NCI-H2196 (cell line): Measurements from ENCODE around the gene ASPG.
A peak's percentile ranks its signal among the peaks of the same experiment; 100 is the strongest.

Experiments used
- DNase-seq: peaks from one replicate; lab custom pipeline; 2025; ENCODE audit not compliant: unreplicated experiment; lab: John Stamatoyannopoulos, UW

ASPG gene

DNA sequence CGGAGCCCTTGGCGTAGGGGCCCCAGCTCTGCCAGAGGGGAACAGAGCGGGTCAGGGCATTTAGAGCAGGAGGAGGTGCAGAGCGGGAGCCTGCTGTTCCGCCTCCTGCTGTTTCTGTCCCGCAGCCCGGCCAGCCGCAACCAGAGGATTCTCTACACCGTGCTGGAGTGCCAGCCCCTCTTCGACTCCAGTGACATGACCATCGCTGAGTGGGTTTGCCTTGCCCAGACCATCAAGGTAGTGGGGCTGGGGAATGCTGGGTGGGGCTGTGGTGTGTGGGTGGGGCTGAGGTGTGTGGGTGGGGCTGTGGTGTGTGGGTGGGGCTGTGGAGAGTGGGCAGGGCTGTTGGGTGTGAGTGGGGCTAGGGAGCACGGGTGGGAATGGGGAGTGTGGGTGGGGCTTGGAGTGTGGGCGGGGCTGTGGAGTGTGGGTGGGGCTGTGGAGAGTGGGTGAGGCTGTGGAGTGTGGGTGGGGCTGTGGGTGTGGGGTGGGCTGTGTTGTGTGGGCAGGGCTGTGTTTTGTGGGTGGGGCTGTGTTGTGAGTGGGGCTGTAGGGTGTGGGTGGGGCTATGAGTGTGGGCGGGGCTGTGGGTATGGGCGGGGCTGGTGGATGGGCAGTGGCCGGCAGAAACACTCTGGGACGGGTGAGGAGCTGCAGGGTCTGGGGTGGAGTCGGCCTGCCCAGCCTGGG, 8.0 kb downstream of the ASPG start:
- no peak for DNase-seq

DNA sequence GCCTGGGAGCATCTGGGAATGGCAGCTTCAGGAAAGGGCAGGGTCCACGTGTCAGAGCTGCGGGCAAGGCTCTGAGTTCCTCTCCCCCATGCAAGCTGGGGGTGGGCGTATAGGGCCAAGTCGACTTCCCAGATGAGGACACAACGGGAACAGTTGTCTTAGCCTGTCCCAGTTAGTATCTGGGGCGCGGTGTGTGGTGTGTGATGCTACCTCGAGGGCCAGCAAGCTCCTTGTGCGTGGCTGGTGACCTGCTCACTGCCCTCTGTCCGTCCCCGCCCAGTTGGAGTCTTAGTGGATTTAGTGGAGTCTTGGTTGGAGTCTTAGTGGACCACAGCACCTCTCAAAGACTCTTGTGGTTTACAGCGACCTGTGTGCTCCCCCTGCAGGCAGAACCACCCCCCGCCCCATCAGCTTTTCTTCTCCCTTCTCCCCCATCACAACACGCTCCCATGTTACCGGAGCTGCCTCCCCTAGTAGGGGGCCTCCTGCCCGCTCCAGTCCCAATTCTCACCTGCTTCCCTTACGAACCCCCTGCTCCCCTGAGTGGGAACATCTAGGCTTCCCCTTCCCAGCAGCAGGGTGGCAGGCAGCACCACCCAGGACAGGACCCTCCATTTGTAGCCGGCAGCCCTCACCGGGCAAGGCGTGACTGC, 8.7 kb downstream of the ASPG start:
- no peak for DNase-seq

DNA sequence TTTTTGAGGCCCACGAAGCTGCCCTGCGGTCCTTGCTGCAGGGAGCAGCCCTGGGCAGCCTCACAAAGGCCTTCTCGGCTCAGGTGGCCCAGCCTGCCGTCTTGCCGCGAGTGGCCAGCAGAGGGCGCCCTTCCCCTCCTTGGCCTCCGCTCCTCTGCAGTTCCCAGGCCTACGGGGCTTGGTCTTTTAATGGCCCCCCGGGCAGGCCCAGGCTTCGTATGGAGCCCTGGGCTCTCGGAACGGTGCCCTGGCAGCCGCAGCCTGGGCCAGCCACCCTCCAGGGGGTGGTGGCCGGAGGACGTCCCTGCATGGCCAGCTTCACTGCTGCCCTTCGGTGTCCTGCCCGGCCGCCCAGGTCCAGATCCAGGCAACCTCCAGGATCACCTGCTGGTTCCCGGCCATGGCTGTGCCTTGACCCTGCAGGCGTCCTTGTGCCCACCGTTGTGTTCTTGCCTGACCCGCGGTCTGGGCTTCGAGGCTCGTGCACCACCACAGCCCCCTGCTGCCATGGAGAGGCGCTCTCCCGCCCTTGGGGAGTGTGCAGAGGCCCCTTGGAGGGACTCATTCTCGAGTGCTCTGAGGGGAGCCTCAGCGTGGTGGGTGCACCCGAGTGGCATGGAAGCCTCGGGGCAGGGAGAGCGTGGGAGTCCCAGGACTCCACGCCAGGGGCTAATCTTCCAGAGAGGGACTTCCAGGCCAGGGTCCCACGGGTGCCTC, 9.4 kb downstream of the ASPG start:
- DNase-seq = peak; percentile 36

DNA sequence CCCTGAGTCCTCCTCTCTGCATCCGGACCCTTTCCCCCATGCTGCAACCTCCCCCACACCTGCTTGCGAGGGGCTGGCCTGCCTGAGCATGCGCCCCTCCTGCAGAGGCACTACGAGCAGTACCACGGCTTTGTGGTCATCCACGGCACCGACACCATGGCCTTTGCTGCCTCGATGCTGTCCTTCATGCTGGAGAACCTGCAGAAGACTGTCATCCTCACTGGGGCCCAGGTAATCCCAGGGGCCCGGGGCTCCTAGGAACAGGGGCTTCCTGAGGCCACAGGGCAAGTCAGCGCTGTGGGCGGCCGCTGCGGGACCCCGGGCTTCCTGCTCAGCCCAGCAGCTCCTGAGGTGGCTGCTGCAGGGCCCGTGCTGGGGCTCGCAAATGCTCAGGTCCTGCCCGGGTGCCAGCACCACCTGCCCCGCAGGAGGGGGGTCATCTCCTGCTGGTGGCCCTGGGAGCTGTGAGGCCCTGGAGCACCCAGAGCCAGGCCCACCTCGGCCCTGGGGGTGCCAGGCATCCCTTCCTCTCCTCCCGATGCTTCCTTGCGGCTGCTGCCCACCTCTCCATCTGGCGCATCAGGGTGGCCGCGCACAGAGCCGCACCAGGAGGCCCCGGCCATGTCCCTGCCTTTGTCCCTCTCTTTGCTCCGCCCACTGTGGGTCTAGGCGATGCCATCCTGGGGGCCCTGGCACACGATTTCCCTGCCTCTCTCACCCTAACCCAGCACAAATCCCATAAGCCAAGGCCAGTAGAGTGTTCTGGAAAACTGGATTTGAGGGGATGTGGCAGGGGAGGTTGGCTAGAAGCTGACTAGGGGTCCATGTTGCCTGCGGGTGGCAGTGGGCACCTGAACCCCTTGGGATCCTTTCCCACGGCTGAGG, 10.2 kb downstream of the ASPG start:
- DNase-seq = no peak

DNA sequence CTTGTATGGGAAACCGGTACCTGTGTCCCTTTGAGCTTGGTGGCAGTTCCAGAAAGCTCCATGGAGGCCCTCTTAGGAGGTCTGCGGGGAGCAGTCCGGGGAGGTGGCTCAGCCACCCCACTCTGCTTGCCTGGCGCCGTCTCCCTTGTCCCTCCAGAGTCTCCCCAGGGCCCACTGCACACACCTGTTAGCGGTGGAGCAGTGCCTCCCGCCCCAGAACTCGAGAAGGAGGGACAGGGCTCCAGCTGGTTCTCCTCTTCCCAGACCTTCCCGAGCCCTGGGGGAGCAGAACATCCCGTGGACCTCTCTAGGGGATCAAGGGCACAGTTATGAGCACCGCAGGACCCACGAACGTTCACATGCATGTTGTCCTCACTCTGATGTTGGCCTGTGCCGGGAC, 10.8 kb downstream of the ASPG start:
- DNase-seq = no peak

DNA sequence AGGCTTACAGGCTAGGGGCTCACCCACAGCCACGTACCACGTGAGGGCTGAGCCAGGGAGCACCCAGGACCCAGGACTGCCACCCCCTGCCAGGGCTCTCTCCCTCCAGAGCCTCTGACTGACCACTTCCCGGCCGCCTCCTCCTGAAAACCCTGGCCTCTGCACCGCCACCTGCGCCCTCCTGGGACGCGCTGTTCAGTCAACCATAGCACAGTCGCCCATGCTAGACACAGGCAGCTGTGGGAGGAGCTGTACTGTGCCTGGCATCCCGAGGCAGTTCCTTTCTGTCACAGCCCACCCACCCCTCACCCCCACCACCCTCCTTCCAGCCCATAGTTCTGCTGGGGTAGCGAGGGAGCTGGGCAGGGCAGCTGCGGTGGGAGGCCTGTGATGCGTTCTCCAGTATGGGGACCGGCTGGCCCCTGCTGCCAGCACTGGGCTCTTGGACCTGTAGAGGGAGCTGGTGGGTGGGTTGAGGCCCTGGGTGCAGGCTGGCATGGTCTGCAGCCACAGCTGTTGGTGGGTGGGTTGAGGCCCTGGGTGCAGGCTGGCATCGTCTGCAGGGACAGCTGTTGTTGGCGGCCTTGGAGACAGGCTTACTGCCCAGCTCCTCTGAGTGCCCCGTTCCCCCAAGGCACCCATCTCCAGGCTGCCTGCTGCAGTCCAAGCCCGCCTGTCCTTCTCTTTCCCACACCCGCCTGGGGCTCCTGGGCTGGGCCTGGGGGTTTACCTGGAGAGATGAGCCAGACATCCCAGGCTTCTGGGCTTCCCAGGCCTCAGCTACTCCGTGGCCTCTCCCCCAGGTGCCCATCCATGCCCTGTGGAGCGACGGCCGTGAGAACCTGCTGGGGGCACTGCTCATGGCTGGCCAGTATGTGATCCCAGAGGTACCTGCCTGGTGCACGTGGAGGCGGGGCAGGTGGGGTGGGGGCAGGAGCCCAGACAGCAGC, 11.5 kb downstream of the ASPG start:
- no peak for DNase-seq

DNA sequence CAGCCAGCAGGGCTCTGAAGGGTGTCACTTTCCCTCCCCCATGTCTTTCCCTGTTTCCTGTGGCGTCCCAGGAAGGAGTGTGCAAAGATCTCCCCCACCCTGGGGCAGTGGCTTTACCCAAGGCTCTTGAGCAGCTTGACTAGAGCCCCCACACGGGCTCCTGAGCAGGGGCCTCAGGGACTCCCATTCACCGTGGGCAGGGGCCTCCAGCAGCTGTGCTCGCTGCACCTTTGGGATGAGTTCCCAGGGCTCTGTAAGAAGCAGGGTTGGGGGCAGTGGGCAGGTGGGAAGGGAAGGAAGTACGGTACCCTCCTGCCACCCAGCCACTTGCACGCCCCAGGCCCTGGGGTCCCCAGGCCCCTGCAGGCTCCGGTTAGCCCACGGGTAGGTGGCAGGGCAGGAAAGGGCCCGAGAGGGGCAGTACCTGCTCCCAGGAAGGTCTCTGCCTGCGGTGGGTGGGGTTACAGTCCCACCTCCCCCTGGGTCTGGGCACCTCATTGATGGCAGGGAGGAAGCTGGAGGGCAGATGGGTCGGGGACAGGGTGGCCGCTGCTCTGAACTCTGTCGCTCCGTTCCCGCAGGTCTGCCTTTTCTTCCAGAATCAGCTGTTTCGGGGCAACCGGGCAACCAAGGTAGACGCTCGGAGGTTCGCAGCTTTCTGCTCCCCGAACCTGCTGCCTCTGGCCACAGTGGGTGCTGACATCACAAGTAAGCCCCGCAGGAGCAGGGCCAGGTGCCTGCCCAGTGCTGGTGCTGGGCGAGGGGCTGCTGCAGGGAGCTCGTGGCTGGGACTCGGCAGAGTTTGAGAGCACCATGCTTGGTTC, 13.0 kb downstream of the ASPG start:
- DNase-seq = no peak

DNA sequence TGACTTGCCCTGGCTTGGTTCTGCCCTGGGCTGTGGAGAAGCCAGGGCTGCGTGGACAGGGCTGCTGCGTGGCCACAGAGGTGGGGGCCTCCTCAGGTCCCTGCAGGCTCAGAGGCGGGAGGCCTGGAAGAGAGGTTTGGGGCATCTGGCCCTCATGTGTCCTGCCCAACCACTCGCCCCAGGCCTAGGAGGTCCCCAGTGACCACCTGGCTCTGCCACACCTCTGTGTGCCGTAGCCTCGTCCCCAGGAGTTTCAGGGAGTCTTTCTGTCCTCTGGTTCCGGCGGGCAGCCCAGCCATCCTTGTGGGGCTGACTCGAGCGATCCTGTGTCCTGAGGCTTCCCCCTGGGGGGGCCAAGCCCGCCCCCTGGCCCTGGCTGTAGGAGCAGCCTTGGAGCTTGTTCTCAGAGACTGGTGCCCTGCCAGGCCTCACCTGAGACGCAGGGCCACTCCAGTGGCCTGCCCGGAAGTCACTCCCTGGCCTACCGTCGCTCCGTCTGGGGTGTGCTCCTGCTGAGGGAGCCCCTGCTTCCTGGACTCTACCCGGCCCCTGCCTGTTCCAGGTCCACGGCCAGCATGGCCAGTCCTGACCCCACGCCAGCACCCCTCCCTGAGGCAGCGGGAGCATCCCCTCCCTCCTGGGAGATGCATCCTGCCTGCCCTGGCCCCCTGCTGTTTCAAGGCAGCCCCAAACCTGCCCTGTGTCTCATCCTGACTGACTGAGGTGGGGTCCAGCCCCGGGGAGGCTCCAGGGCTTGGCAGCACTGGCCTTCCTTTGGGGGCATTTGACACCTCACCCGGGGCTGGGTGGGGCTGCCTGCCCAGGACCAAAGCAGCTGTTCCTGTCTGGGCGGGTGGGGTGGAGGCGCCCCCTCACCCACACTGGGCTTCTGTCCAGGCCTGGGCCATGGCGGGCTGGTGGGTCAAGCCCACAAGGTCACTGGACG, 13.9 kb downstream of the ASPG start:
- DNase-seq = no peak

DNA sequence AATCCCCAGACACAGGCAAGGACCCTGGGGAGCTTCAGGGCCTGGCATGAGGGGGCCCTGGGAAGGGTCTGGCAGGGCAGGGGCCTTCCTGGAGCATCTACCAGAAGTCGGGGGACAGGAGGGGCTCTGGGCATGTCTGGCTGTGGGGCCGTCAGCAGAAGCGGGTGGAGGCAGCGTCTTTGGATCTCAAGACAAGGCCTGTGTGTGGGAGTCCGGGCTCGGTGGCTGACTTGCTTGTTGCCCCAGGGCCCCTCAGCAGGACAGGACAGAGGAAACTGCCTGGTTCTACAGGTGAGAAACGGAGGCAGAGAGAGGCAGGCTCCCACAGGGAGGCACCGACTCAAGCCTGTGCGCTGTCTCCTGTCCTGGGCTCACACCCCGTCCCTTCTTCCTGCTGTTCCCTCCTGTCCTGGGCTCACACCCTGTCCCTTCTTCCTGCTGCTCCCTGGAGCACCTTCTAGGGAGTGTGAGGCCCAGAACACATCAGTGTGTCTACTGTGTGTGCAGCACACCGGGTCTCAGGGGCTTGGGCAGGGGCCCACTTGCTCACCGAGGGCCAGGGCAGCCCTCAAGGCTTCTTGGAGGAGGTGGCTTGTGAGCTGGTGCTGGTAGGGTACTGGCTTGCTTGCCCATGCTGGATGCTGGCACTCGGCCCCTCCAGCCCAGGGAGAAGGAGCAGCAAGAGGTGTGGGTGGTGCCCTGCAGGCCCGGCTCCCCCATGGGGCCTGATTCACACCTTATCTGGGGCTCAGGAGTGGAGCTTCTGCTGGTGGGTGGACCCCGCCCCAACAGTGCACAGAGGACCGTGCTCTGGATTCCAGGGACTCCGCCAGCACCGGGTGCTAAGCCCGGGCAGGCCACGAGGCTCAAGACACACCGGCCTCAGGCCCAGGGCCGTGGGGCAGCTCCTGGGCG, 14.9 kb downstream of the ASPG start:
- no peak for DNase-seq

DNA sequence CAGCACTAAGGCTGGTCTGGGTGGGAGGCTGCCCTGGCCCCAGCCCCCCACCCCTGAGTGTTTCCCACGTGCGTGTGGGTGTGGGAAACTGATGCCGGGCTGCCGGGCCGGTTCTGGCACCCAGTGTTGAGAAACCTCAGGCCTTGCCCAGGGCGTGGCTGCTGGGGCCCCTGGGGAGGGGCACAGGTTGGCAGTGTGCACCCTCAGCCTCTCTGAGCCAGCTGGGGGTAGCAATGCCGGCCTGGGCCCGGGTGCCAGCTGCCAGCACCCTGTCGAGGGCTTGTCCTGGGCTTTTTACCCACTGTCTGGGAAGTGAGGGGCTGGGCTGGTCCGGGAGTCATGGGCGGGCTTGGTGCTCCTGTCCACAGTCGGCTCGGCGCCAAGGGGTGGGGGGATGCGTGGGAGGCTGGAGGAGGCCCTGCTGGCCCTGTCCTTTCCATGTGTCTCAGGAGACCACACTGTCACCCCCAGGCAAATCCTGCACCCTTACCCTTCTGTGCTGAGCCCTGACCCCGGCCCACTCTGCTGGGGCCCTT, 15.7 kb downstream of the ASPG start:
- DNase-seq = no peak

DNA sequence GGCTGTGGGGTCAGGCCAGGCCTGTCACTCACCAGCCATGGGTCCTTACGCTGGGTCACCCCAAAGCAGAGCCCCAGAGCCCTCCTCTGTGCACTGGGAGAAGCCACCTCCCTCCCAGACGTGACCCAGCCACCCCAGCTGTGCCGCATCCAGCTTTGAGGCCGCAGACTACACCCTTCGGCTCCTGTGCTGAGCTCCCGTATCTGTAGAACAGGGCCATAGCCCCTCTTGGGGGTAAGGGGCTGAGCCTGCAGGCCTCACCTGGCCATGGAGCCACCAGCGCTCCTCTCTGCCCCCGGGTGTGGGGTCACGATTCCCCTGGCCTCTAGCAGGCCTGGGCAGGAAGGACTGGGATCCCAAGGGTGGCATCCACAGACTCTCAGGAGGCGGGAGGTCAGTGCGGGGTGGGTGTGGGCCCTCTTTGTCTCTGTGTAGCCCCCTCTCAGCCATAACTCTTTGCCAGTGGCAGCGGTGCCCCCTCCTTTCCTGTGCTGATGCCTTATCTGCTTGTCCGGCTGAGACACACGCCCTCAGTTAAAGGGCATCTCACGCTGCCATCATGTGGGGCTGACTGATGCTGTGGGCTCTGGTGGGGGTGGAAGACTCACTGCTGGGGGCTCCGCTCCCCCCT, 16.3 kb downstream of the ASPG start:
- no peak for DNase-seq

DNA sequence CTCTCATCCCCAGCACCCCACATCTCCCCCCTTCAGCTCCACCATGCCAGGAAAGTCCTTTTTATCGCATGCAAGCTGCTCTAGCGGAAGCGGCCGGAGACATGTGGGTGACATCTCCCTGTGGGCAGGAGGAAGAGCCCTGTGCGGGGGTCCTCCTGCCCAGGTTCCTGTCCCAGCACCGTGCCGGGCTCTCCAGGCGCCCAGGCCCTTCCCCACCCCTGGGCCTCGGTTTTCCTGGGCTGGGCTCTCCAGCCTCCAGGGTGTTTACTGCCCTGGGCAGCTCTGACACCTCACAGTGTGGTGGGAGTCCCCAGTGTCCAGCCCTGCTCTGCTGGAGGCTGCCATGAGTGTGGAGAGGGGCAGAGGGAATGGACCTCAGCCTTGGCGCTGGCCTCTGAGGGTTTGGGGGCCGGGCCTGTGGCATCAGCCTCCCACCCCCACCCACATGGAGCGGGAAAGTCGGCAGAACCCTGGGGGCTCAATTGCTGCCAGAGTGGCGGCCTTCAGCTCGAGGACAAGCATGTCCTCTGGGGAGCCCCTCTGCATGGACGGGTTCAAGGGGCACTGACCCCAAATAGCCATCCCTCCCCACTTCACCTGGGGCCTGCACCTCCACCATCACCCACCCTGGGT, 16.9 kb downstream of the ASPG start:
- no peak for DNase-seq

DNA sequence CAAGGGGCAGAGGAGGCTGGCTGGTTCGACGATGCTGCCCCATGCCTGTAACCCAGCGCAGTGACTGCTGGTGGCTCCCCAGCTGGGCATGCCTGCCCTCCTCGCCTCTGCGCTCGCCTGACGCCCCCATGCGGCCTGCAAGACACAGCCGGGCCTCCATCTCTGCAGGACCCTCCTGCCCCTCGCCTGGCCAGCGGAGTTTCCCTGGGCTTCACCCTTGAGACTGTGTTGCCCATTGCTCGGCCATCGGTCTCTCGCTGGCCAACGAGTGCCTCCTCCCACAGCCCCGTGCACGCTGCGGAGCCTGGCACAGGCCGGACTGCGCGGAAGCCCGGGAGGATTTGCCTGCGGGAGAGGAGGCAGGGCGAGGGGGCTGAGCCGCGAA, 17.6 kb downstream of the ASPG start:
- no peak for DNase-seq

DNA sequence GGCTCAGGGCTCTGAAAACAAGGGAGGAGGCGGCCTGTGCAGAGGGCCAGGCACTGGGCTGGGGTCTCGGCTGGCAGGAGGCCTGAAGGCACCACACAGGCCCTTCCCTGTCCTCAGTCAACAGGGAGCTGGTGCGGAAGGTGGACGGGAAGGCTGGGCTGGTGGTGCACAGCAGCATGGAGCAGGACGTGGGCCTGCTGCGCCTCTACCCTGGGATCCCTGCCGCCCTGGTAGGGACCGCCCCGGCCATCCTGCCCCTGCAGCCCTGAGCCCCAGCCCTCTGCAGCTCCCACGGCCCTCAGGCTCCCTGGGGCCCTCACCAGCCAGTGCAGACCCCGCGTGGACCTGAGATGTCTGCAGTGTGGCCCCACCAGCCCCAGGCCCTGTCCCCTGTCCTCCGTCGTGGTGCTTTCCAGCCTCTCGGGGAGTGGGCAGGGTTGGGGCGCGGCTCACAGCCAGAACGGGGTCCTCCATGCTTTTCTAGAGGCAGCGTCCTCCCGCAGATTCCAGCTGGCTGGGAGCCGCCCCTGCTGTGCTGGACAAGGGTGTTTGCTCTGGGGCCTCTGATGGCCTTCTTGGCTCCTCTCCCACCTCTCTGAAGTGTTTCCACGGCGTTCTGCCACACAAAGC, 18.1 kb downstream of the ASPG start:
- no peak for DNase-seq

DNA sequence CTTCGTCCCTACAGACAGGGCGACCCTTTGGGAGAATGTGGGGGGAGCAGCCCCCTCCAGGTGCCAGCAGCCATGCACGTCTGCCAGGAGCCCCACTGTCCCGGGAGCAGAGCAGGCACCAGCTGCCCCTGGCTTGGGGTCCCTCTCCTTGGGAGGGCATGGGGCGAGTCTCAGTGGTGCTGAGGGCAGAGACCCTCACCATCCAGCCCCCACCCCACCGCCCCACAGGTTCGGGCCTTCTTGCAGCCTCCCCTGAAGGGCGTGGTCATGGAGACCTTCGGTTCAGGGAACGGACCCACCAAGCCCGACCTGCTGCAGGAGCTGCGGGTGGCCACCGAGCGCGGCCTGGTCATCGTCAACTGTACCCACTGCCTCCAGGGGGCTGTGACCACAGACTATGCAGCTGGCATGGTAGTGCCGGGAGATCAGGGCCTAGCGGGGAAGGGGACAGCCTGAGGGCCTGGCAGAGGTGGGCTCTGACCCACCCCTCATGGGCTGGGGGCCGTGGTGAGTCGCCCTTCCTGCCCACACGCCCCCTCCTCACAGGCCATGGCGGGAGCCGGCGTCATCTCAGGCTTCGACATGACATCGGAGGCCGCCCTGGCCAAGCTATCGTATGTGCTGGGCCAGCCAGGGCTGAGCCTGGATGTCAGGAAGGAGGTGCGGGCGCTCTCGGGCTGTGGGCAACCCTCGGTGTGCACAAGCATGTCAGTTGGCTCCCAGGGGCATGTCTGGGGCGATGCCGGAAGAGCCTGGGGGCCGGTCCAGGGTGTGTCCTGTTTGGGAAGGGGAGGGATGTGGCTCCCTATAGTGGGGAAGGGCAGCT, 18.8 kb downstream of the ASPG start:
- no peak for DNase-seq
